Naive B cell (primary cell): Measurements from ENCODE around the gene HUWE1. TPM values are rescaled to one million over a fixed set of nuclear protein-coding genes. Genes with fewer than 3 reads are reported as not detected.

Experiments used
- ATAC-seq, 2 donors: fragments of 150-1000 bp; cut with Tn5 transposase; 2 replicates each; pipeline ENCODE4 v1.10.0; 2021; ENCODE audit warnings: low read depth in 2 of 2, mild to moderate bottlenecking in 2 of 2, moderate library complexity in 2 of 2
- DNase-seq: peaks from one replicate; pipeline ENCODE4 v3.0.0; 2022
- H3K27ac Mint-ChIP-seq, 6 donors: one replicate each; pipeline ENCODE4 v1.8.0; 2020 to 2022; ENCODE audit warnings: mild to moderate bottlenecking in 6 of 6, mixed read lengths in 6 of 6, moderate library complexity in 5 of 6, inconsistent platforms in 2 of 6
- H3K27me3 Mint-ChIP-seq, 3 donors: one replicate each; pipeline ENCODE4 v1.8.0; 2021 to 2022; ENCODE audit warnings: mixed read lengths in 3 of 3, mild to moderate bottlenecking in 1 of 3
- H3K36me3 Mint-ChIP-seq, 2 donors: one replicate each; pipeline ENCODE4 v1.8.0; 2020 to 2022; ENCODE audit warnings: mixed read lengths in 2 of 2, inconsistent platforms in 1 of 2, mild to moderate bottlenecking in 1 of 2
- H3K4me1 Mint-ChIP-seq, 3 donors: one replicate each; pipeline ENCODE4 v1.8.0; 2020 to 2022; ENCODE audit warnings: mixed read lengths in 3 of 3, inconsistent platforms in 1 of 3, mild to moderate bottlenecking in 1 of 3, moderate library complexity in 1 of 3
- H3K4me3 Mint-ChIP-seq, 8 donors: one replicate each; pipeline ENCODE4 v1.8.0; 2020 to 2022; ENCODE audit warnings: mild to moderate bottlenecking in 8 of 8, mixed read lengths in 8 of 8, moderate library complexity in 8 of 8, inconsistent platforms in 2 of 8
- H3K9me3 Mint-ChIP-seq, 7 donors: one replicate each; pipeline ENCODE4 v1.8.0; 2020 to 2022; ENCODE audit warnings: mixed read lengths in 7 of 7, mild to moderate bottlenecking in 5 of 7, inconsistent platforms in 2 of 7, moderate library complexity in 1 of 7
- polyA plus RNA-seq, 6 donors: library from polyadenylated mRNA; unstranded; fragments of 300-500 nt; fragmentation: Illumina TruSeq; gene quantifications; one replicate each; pipeline ENCODE4 v1.2.3, GENCODE V29; 2021; ENCODE audit warnings: low read depth in 6 of 6

The HUWE1 gene
- polyA plus RNA-seq, 6 donors from 2014 or later: 7.6 to 14.2 (median 11.3) TPM

GRCh38 chrX:53637479-53637878, 49.0 kb downstream of the HUWE1 start:
- H3K36me3 Mint-ChIP-seq: peaks cover 0 to 5% of the 10 kb centered on the region in 2 donors
- no peaks in the 10 kb centered on the region for H3K4me1 Mint-ChIP-seq
- no peak for DNase-seq
- H3K4me3 Mint-ChIP-seq: no peak overlapping the region
- no peak for ATAC-seq
- H3K27ac Mint-ChIP-seq: no peak overlapping the region
- peaks cover 0 to 4% (median 0%) of the 10 kb centered on the region in 7 donors for H3K9me3 Mint-ChIP-seq
- no peaks in the 10 kb centered on the region for H3K27me3 Mint-ChIP-seq

DNA sequence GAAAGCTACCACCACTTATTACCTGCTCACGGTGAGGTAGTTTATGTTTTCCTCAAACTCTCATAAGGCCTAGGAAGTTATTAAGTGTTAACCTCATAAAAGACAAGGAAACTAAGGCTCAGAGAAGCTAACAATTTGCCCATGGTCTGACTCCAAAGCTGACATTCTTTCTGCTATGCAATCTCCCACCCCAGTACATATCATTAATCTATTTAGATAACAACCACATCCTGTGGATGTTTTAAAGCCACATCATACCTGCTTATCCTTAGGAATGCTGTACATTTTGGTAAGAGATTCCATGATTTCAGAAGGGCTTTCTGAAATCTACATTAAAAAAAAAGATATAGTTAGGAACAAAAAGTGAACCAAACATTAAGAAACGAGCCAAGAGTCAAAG, 55.4 kb downstream of the HUWE1 start:
- H3K27ac Mint-ChIP-seq: no peak overlapping the region

DNA sequence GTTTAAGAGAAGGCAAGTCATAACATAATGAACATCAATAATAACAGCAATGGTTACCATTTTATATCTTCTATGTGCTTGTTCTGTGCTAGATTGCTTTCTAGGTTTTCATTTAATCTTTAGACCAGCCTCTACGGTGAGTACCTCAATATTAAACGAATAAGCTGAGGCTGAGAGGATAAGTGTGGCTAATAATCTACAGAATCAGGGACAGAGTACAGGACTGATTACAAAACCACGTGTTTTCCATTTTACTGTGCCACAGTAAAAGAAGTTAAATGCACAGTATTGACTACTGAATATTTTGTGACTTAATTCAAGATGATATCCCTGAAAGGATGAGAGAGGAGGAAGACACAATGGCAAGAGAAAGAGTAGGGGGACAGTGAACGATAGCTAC, 56.3 kb downstream of the HUWE1 start:
- peaks cover 6 to 8% of the 10 kb centered on the region in 2 donors for H3K36me3 Mint-ChIP-seq
- H3K9me3 Mint-ChIP-seq: no peaks in the 10 kb centered on the region
- no peak overlapping the region for H3K27ac Mint-ChIP-seq
- H3K4me1 Mint-ChIP-seq: no peaks in the 10 kb centered on the region
- no peak for DNase-seq
- no peaks in the 10 kb centered on the region for H3K27me3 Mint-ChIP-seq
- ATAC-seq: no peak
- no peak overlapping the region for H3K4me3 Mint-ChIP-seq

More for the DNA sequence above, 55.4 kb downstream of the HUWE1 start:
- no peaks in the 10 kb centered on the region for H3K4me1 Mint-ChIP-seq
- no peak for ATAC-seq
- DNase-seq: no peak
- H3K4me3 Mint-ChIP-seq: no peak overlapping the region
- H3K36me3 Mint-ChIP-seq: peaks cover 4 to 8% of the 10 kb centered on the region in 2 donors
- H3K9me3 Mint-ChIP-seq: no peaks in the 10 kb centered on the region
- no peaks in the 10 kb centered on the region for H3K27me3 Mint-ChIP-seq

DNA sequence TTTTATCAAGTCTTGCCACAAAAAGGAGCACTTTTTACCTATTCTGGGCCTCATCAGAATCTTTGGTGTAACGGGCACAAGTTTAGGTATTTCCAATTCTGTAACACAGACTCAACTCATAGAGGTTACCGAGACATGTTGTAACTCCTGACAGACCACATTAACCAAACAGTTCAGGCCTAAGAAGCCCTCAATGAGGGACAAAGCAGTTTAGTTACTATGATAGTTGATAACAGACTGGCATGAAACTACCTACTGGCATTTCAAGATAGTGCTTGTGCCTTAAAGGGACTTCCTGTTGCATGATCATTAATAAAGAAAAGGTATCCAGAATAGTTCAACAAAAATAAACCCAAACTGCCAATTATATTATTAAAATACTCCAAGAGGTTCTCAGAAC, 64.1 kb downstream of the HUWE1 start:
- no peak for ATAC-seq

DNA sequence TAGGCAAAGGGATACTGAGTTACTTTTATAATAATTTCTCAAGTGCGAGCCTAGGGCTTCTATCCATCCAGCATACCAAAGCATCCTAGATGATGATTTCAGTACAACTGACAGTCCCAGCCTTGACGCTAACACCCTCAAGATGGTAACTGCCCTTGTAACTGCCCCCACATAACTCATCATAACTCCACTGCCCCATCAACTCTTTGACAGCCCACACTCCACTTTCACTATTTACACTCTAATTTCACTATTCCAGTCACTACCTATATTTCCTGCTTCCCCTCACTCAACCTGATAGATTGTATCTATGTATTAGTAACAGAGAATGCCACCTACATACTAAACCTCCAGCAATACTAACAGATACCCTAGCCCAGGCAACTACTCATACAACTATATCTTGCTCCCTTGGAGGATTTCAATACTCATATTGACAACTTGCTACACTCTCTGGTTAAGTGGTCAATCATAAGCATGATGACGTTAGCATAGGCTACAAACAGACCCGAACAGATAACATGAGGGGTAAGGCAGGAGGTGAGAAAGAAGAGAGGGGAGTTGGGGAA, 65.0 kb downstream of the HUWE1 start:
- Mint-ChIP-seq H3K36me3 (peaks cover 0 to 6% of the 10 kb centered on the region in 2 donors), H3K4me1 (peaks cover 0 to 6% (median 0%) of the 10 kb centered on the region in 3 donors), H3K4me3 (no peak overlapping the region), H3K9me3 (peaks cover 0 to under 1% (median 0%) of the 10 kb centered on the region in 7 donors), H3K27me3 (no peaks in the 10 kb centered on the region), H3K27ac (no peak overlapping the region)
- no peak for DNase-seq
- ATAC-seq: no peak

More for the DNA sequence above, 64.1 kb downstream of the HUWE1 start:
- Mint-ChIP-seq H3K4me1 (peaks cover 0 to 6% (median 0%) of the 10 kb centered on the region in 3 donors), H3K27me3 (no peaks in the 10 kb centered on the region), H3K9me3 (no peaks in the 10 kb centered on the region), H3K36me3 (peaks cover 0 to 6% of the 10 kb centered on the region in 2 donors), H3K27ac (peak overlapping the region in 2 of 6 donors; percentile 25 to 71), H3K4me3 (no peak overlapping the region)
- DNase-seq: no peak

DNA sequence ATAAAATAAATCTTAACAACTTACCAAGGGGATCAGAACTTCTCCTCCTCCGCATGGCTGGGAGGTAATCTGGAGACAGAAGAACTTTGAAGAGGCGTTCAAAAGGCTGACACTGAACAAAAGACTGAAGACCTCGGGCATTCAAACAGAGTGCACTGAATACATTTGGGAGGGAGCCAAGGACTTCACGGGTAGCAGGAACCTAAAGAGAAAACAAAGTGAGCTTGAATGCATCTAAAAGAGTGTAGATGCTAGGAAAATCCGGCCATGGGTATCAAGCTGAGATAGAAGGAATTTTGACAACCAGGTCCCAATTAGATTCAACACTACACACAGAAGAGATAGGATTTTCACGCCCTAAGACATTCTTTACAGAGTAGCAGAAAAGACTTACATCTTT, 69.6 kb downstream of the HUWE1 start:
- Mint-ChIP-seq H3K4me3 (no peak overlapping the region), H3K4me1 (peaks cover 0 to 6% (median 0%) of the 10 kb centered on the region in 3 donors), H3K36me3 (no peaks in the 10 kb centered on the region), H3K9me3 (peaks cover 0 to 1% (median 0%) of the 10 kb centered on the region in 7 donors), H3K27ac (peak overlapping the region in 1 of 6 donors; percentile 76), H3K27me3 (no peaks in the 10 kb centered on the region)
- ATAC-seq (no peak), DNase-seq (no peak)

GRCh38 chrX:53606456-53606855, 80.1 kb downstream of the HUWE1 start:
- Mint-ChIP-seq H3K36me3 (no peaks in the 10 kb centered on the region), H3K9me3 (no peaks in the 10 kb centered on the region), H3K4me1 (no peaks in the 10 kb centered on the region), H3K27me3 (no peaks in the 10 kb centered on the region), H3K27ac (no peak overlapping the region), H3K4me3 (no peak overlapping the region)
- DNase-seq (no peak), ATAC-seq (no peak)

DNA sequence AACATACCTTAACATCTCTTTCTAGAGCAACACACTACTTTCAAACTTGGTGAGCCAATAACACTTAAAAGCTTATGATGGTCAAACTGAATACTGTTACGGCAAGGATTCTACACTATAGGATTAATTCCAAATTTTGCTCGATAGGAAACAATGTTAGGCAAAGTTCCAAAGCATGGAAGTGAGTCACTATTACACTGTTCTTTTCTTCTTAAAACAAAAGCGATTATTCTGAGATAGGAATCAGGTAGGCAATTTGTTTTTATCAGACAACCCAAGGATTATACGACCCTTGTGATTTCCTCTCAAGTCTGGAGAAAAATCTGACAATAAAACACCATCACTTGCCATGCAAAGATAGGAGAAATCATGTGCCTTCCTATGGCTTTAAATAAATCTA, 81.5 kb downstream of the HUWE1 start:
- no peak overlapping the region for H3K27ac Mint-ChIP-seq
- H3K9me3 Mint-ChIP-seq: no peaks in the 10 kb centered on the region
- no peaks in the 10 kb centered on the region for H3K4me1 Mint-ChIP-seq
- no peaks in the 10 kb centered on the region for H3K27me3 Mint-ChIP-seq
- ATAC-seq (no peak), DNase-seq (no peak)
- no peak overlapping the region for H3K4me3 Mint-ChIP-seq
- H3K36me3 Mint-ChIP-seq: no peaks in the 10 kb centered on the region

GRCh38 chrX:53599781-53600396, 86.6 kb downstream of the HUWE1 start:
- Mint-ChIP-seq H3K4me1 (no peaks in the 10 kb centered on the region), H3K27me3 (no peaks in the 10 kb centered on the region), H3K27ac (peak overlapping the region in 1 of 6 donors; percentile 89), H3K36me3 (peaks cover 0 to 3% of the 10 kb centered on the region in 2 donors), H3K9me3 (no peaks in the 10 kb centered on the region), H3K4me3 (no peak overlapping the region)
- DNase-seq (no peak), ATAC-seq (no peak)

- no peaks in the 10 kb centered on the region for H3K27me3 Mint-ChIP-seq
- H3K36me3 Mint-ChIP-seq: peaks cover 0 to 3% of the 10 kb centered on the region in 2 donors
- DNase-seq: no peak
- H3K9me3 Mint-ChIP-seq: no peaks in the 10 kb centered on the region
- H3K4me1 Mint-ChIP-seq: no peaks in the 10 kb centered on the region
- no peak overlapping the region for H3K4me3 Mint-ChIP-seq
- ATAC-seq: no peak
- peak overlapping the region in 1 of 6 donors; percentile 26 for H3K27ac Mint-ChIP-seq
Observed at GRCh38 chrX:53598169-53598568, 88.3 kb downstream of the HUWE1 start.

- ATAC-seq (no peak), DNase-seq (no peak)
- Mint-ChIP-seq H3K27ac (peak overlapping the region in 1 of 6 donors; percentile 42), H3K4me1 (no peaks in the 10 kb centered on the region), H3K4me3 (no peak overlapping the region), H3K27me3 (no peaks in the 10 kb centered on the region), H3K9me3 (no peaks in the 10 kb centered on the region), H3K36me3 (peaks cover 0 to 12% of the 10 kb centered on the region in 2 donors)
Observed at GRCh38 chrX:53595266-53595810, 91.2 kb downstream of the HUWE1 start.

- no peaks in the 10 kb centered on the region for H3K9me3 Mint-ChIP-seq
- no peak overlapping the region for H3K27ac Mint-ChIP-seq
Observed at GRCh38 chrX:53594354-53594753, 92.2 kb downstream of the HUWE1 start.

GRCh38 chrX:53587795-53588420, 98.6 kb downstream of the HUWE1 start:
- Mint-ChIP-seq H3K27ac (no peak overlapping the region), H3K9me3 (no peaks in the 10 kb centered on the region), H3K4me3 (no peak overlapping the region), H3K36me3 (peaks cover 7 to 18% of the 10 kb centered on the region in 2 donors), H3K4me1 (no peaks in the 10 kb centered on the region), H3K27me3 (no peaks in the 10 kb centered on the region)
- no peak for ATAC-seq
- no peak for DNase-seq

More at GRCh38 chrX:53594354-53594753, 92.2 kb downstream of the HUWE1 start:
- ATAC-seq (no peak), DNase-seq (no peak)
- Mint-ChIP-seq H3K36me3 (peaks cover 5 to 18% of the 10 kb centered on the region in 2 donors), H3K4me3 (no peak overlapping the region), H3K27me3 (no peaks in the 10 kb centered on the region), H3K4me1 (no peaks in the 10 kb centered on the region)

DNA sequence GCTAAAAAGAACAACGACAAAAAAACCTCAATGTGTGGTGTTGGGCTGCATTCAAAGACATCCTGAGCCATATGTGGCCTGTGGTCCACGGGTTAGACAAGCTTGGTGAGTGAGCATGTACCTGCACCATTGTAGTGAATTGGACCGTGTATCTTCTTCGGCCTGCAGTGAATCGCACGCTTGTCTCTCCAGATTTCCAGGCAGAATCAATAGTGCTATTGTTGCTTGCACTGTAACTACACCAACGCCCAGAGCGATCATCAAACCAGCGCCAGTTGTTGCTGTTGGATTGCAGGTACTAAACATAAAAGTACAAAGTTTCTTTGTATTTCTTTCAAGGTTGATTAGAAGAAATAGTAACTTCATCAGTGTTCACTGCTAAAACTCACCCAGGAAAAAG, 101.6 kb downstream of the HUWE1 start:
- H3K9me3 Mint-ChIP-seq: no peaks in the 10 kb centered on the region
- no peak for DNase-seq
- ATAC-seq: no peak
- H3K36me3 Mint-ChIP-seq: peaks cover 7 to 13% of the 10 kb centered on the region in 2 donors
- H3K4me3 Mint-ChIP-seq: no peak overlapping the region
- H3K4me1 Mint-ChIP-seq: no peaks in the 10 kb centered on the region
- no peaks in the 10 kb centered on the region for H3K27me3 Mint-ChIP-seq
- H3K27ac Mint-ChIP-seq: no peak overlapping the region
